ENCODE data around the gene EFCAB11.

DNA sequence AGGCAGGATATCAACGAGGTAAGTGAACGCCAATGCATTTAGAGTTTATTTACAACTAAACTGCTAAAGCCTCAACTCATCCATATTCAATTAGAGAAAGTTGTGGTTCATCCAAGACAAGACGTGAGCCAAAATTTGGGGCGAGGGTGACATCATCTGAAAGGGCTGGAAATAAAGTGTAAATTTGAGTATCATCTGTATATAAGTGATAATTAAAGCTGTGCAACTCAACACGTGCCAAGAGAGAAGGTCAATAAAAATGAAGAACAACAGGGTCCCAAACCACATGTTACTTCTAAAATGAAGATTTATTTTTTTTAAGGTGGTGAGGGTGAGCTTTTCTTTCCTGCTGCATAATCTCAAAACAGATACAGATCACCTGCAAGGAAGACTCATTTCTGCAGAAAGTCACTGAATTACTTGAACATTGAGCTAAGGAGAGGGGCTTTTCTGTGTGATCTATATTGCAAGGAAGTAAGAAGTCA, 203.6 kb downstream of the EFCAB11 start:
- TF ChIP-seq EZH2 (optimal IDR thresholded peaks at IDR 0.05; ENCODE audit: low read depth, low read length) (no peak), EZH2phosphoT487 (IDR thresholded peaks at IDR 0.05; ENCODE audit: low read length) (no peak)
- TF ChIP-seq, protein P1, sequence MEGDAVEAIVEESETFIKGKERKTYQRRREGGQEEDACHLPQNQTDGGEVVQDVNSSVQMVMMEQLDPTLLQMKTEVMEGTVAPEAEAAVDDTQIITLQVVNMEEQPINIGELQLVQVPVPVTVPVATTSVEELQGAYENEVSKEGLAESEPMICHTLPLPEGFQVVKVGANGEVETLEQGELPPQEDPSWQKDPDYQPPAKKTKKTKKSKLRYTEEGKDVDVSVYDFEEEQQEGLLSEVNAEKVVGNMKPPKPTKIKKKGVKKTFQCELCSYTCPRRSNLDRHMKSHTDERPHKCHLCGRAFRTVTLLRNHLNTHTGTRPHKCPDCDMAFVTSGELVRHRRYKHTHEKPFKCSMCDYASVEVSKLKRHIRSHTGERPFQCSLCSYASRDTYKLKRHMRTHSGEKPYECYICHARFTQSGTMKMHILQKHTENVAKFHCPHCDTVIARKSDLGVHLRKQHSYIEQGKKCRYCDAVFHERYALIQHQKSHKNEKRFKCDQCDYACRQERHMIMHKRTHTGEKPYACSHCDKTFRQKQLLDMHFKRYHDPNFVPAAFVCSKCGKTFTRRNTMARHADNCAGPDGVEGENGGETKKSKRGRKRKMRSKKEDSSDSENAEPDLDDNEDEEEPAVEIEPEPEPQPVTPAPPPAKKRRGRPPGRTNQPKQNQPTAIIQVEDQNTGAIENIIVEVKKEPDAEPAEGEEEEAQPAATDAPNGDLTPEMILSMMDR (IDR thresholded peaks at IDR 0.05; ENCODE audit: low read length) = no peak

Measured in MM.1S (cell line).